ENCODE data around the gene BGLAP.

The BGLAP gene

DNA sequence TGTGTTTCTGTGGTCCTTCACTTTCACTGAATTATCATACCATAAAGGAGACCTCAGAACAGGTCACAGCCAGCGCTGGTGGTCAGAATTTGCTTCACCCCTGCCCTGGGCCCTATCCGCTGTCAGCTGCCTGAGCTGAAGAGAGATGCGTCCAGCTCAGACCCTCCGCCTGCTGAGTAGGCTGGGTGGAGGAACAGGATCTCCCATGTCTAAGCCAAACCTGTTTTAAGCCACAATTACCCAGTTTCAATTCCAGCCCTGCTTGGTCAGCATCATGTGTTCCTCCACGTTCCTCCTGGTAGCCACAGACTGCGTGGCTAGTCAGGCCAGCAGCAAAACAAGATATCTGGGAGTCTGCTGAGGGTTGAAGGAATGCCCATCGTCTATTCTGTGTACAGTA, 13.5 kb upstream of the BGLAP start:
- no peak for DNase-seq

DNA sequence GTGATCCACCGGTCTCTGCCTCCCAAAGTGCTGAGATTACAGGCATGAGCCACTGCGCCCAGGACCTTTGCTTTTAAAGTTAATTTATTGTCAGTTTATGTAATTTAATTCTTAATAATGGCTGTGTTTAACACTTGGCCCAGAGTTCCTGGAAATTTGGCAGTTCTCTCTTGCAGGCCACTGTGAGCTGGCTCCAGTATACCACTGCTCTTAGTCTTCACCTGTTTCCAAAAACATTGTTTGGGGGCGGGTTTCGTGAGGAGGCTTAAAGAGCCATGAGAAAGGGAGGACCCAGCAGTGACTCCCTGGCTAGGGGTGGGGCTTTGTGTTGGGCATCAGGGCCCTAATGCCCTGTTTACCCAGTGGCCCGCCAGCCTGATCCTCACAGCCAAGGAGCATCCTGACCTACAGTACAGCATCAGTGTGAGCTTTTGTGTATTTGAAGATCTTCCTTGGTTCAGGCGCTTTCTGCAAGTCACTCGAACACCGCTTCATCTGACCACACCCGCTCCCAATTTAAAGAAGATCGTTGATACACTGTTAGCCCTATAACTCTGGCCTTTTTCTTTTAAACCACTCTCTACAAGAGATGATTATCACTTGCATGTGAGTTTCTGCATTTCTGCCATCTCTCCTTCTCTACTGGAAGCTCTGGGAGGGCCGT, 12.0 kb upstream of the BGLAP start:
- no peak for DNase-seq

DNA sequence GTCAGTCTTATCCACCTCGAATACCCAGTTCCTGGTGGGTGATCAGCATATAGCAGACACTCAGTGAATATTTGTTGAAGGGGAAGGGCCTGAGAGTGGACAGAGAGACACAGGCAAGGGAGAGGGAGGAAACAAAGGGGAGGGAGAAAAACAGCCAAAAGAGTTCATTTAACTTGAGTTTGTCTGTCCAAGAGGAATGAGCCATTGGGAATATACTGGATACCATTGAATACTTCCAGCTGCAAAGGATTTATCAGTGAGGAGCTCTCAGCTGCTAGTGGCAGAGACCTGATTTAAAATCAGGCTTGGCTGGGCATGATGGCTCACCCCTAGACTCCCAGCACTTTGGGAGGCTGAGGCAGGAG, 11.5 kb upstream of the BGLAP start:
- DNase-seq: no peak

DNA sequence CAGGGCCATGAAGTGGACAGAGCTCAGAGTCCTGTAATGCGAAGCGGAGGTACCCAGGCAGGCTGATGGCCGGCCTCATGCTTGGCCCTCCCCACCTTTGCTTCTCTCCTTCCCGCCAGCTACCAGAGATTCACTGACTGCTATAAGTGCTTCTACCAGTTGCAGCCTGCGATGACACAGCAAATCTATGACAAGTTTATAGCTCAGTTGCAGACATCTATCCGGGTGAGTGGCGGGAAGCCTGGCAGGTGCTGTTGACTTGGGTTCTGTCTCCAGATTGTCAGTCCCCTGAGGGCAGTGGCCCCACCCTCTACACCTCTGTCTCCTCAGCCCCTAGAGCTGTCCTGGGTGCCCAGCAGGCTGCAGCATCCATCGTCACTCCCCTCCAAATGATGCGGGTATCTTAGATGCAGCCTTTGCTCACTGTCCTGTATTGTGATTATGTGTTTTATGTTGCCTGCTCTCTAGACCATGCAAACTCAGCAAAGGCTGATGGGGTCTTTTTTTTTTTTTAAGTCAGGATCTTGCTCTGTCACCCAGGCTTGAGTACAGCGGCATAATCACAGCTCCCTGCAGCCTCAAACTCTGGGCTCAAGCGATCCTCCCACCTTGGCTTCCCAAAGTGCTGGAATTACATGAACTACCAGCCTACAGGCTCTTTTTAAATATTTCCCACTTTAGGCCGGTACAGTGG, 9.6 kb upstream of the BGLAP start:
- no peak for DNase-seq

DNA sequence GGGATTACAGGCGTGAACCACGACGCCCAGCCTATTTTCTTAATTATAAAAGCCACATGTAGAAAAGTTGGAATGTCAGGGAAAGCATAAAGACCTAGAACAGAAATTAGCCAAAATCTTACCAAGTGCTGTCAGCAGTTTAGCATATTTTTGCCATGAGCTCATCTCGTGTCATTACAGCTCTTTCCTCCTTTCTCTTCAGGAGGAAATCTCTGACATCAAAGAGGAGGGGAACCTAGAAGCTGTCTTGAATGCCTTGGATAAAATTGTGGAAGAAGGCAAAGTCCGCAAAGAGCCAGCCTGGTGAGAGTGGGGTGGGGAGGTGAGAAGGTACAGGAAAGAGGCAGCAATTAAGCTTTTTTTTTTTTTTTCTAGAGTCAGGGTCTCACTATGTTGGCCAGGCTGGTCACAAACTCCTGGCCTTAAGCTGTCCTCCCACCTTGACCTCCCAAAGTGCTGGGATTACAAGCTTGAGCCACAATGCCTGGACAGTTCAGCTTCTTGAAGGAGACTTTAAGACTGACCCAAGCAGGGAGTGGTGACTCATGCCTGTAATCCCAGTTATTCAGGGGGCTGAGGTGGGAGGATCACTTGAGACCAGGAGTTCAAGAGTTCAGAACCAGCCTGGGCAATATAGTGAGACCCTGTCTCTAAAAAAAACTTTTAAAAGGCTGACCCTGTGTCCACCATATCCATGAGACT, 8.4 kb upstream of the BGLAP start:
- no peak for DNase-seq

- no peak for DNase-seq
Measured at GRCh38 chr1:156236164-156236563, 5.8 kb upstream of the BGLAP start.

- no peak for DNase-seq
Measured at GRCh38 chr1:156238248-156238647, 3.7 kb upstream of the BGLAP start.

- DNase-seq: no peak
Measured at GRCh38 chr1:156241311-156241811, 623 bp upstream of the BGLAP start.

DNA sequence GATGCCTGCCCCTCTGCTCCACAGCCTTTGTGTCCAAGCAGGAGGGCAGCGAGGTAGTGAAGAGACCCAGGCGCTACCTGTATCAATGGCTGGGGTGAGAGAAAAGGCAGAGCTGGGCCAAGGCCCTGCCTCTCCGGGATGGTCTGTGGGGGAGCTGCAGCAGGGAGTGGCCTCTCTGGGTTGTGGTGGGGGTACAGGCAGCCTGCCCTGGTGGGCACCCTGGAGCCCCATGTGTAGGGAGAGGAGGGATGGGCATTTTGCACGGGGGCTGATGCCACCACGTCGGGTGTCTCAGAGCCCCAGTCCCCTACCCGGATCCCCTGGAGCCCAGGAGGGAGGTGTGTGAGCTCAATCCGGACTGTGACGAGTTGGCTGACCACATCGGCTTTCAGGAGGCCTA, 754 bp downstream of the BGLAP start:
- DNase-seq: no peak

DNA sequence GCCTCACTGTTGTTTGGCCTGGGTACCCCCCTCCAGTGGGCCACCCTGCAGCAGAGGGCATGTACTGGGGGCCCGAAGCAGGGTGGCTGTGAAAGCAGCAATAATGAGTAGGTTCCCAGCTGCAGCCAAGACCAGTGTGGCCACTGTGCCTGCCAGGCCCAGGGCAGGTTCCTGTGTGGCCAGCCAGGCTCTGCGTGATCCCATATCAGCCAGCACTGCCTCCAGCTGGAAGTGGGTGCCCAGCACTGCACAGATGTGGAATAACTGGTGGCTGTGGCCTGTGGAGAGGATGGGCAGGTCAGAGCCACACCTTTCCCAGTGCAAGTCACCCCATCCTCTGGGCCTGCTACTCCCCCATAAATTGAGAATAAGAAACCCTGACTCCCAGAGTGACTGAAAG, 2.1 kb downstream of the BGLAP start:
- no peak for DNase-seq

DNA sequence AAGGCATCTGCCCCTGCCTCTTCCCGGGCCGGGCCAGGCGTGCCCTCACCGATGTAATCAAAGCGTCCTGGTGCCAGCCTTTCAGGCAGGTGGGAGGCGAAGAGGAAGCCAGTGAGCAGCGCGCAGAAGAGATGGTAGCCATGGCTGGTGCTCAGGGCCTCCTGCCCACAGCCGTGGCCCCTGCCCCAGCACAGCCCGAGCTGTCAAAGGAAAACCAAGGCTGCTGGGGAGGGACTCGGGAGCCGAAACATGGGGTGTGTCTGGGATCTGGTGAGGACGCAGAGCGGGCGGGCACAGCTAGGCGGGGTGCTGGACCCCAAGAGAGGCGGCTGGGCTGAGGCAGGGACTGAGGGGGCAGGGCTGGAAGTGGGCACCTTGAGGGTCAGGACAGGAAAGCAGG, 2.7 kb downstream of the BGLAP start:
- DNase-seq: no peak

- DNase-seq: no peak
Measured at GRCh38 chr1:156245451-156246232, 3.7 kb downstream of the BGLAP start.

DNA sequence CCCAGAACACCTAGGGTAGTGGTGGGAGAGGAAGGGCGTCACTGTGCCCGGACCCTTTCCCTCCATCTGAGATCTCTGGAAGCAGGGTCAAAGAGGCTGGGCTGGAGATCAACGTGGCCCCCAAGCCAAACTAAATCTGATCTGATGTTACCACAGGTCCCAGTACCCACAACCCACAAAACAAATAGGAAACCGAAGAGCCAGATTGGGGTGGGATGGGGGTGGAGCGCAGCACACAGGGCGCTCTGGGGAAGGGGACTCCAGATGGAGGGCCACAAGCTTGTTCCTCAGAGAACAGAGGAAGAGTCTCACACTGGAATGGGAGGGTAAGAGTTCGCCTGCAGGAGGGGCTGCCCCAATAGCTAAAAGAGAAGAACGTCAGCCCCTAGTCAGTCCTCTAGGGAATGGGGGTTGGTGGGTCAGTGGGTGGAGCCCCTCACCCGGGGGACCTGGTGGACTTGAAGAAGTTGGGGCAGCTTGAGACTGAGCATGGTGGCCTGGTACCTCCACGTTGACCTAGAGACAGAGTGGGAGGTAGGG, 4.3 kb downstream of the BGLAP start:
- no peak for DNase-seq

DNA sequence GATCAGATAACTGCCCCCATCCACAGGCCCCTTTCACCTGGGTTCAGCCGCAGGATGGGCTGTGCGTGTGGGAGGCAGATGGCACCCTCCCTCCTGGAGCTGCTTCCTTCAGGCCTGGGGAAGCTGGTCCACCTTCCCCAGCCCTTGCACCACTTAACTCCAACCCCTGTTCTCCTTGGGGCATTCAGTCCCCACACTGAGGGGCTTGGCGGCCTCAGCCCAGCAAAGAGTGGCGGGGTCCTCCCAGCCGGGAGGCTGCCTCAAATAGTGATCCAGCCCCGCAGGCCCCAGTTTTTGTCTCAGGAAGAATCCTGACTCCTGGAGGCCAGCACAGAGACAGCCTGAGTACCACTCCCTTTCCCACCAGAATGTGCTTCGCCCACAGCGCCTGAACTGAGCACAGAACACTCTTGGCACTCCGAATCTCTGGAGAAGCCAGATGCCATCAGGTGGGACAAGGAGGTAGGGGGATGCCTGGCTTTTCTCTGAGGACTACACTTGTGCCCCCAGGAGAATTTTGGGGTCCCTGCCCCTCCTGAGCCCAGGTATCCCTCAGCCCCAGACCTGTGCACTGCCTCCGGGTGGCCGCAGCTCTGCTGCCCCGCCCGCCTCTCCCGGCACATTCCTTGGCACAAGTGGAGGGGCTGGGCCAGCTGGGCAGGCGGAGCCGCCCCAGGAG, 4.9 kb downstream of the BGLAP start:
- no peak for DNase-seq

DNA sequence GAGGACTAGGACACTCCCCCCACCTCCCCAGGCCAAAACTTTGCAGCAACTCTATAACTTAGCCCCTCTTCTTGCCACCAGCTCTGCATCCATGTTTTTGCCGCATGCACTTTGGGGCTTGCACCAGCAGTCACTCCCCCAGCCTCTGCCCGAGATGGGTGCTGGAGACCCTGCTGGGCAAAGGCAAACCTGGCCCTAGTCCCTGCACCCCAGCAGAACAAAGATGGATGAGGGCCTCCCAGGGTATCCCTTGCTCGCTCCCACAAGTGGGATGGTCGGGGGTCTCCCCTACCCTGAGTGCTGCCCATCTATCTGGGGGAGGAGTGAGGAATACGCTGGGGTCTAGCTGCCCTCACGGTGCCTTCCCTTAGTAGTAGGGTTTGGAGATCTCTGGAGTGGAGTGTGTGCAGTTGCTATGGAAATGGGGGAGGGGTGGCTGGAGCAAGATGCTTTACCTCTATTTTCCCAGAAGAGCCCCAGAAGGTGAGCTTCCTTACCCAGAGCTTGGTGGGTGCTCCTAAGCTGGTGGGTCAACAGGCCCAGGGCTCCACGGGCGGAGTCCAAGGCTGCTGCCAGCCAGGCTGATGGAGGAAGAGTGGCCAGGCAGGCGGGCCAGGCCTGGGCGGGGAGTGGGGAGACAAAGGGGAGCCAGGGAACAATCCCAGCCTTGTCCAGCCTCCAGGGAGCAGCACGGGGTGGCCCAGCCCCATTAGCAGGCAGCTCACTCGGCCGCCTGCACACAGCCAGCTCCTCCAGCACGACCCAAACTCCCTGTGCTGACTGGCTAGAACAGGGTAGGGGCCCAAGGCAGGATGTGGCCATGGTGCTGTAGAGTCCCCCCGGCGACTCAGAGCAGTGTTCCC, 5.7 kb downstream of the BGLAP start, which contains the start of gene PAQR6:
Gene PAQR6 (minus strand): TSS at position 597 of the 863 bp plus-strand sequence. CDS start 1,325 bp downstream, outside the sequence.
- DNase-seq: no peak

GRCh38 chr1:156248323-156248683, 6.3 kb downstream of the BGLAP start:
- no peak for DNase-seq

DNA sequence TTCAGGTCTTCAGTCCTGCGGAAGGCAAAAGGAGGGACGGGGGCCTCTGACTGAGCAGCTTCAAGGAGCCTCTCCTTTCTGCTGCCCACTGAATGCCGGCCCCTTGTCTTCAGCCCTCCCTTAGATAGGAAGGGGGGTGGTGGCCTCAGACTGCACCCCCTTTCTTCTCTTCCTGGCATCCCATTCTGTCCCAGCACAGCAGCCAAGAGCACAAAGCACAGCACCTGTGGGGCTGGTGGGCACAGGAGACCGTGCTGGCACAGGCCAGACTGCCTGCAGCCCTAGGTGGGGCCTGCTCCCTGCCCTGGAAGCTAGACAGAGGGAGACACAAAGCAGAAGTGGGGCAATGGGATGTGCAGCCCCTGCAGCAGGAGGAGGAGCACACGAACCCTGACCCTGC, 7.6 kb downstream of the BGLAP start:
- no peak for DNase-seq

DNA sequence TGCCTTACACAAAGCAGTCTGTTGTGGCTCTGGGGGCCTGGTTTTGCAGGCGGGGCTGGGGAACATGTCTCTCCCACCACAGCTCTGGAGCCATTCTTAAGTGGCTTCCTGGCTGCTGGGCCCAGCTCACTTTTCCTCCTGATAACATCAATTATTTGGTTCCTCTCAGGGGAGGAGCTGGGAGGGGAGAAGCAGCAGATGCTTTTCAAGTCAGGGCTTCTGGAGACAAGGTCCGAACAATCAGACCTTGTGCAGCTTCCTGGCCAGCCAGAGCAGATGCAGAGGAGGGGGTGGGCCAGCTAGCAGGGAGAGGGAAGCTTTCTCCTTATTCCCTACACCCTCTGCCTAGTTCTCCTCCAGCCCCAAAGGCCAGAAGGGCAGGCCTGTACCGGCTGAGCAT, 9.5 kb downstream of the BGLAP start:
- DNase-seq: no peak

DNA sequence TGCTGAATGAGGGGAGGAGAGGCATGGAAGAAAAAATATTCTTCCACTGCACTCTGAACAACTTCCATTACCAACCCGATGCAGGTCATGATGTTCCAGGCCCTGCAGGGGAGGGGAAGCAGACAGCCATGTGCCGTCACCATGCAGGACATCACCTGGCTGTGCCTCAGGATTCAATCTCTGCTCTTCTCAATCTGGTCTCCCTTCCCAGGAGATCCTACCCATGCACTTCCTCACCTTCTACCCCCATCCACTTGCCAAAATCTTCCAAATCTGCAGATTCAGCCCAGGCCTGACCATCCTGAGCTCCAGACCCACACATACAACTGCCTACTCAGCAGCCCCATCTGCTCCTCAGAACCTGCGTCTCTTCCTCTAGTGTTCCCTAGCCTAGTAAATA, 11.7 kb downstream of the BGLAP start:
- DNase-seq: no peak

GRCh38 chr1:156257711-156258110, 15.7 kb downstream of the BGLAP start:
- DNase-seq: no peak

DNA sequence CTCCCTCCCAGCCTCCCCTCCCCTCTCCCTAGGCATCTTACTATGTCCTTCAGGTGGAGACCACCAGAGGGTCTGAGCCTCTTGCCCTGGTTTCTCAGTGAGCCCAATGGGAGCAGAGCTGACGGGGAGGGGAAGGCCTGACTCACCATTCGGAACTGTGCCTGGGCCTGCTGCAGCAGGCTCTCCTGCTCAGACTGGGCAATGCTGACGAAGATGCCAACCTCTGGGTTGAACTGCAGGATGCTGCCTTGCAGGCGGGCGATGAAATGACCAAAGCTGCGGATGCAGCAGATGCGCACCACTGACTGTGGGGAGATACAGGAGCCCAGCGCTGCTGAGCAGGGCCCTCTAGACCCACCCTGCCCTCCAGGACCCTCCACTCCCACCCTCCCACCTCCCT, 16.9 kb downstream of the BGLAP start:
- DNase-seq: no peak
